ENCODE measurements around the gene CHAD. TPM values are rescaled to one million over a fixed set of nuclear protein-coding genes. Genes with fewer than 3 reads are reported as not detected.

The CHAD gene
- total and polyA plus RNA-seq, 4 donors = 0.55 to 13.6 (median 5.0) TPM

GRCh38 chr17:50482516-50482915 lies 13.8 kb upstream of the CHAD start:
- Histone ChIP-seq H3K4me1 (ENCODE audit: control insufficient read depth, insufficient read depth, low read length) (peaks cover 16% of the 10 kb centered on the region), H3K4me3 (ENCODE audit: low read depth, low read length) (no peak overlapping the region), H3K27ac (ENCODE audit: low read depth, low read length) (no peak overlapping the region), H3K36me3 (ENCODE audit: control insufficient read depth, insufficient read depth, low read length) (peaks cover 42% of the 10 kb centered on the region), H3K9me3 (ENCODE audit: control insufficient read depth, insufficient read depth, low read length) (no peaks in the 10 kb centered on the region), H3K27me3 (ENCODE audit: control insufficient read depth, insufficient read depth, low read length) (no peaks in the 10 kb centered on the region)
- DNase-seq (ENCODE audit: low read depth in 4 of 6, low spot score in 6 of 6) = peak in 5 of 6 donors; percentile 56 to 90 (median 68)
- WGBS (ENCODE audit: insufficient coverage) = 20% methylated on average over 2 of the region's 7 CpGs

GRCh38 chr17:50482110-50482509 lies 13.4 kb upstream of the CHAD start:
- H3K9me3 ChIP-seq (ENCODE audit: control insufficient read depth, insufficient read depth, low read length) = no peaks in the 10 kb centered on the region
- peaks cover 38% of the 10 kb centered on the region for H3K36me3 ChIP-seq (ENCODE audit: control insufficient read depth, insufficient read depth, low read length)
- 93% methylated on average over 21 of the region's 23 CpGs for WGBS (ENCODE audit: insufficient coverage)
- H3K27ac ChIP-seq (ENCODE audit: low read depth, low read length) = no peak overlapping the region
- H3K27me3 ChIP-seq (ENCODE audit: control insufficient read depth, insufficient read depth, low read length) = no peaks in the 10 kb centered on the region
- DNase-seq (ENCODE audit: low read depth in 4 of 6, low spot score in 6 of 6) = no peak
- peaks cover 16% of the 10 kb centered on the region for H3K4me1 ChIP-seq (ENCODE audit: control insufficient read depth, insufficient read depth, low read length)
- H3K4me3 ChIP-seq (ENCODE audit: low read depth, low read length) = no peak overlapping the region

GRCh38 chr17:50481648-50482047 lies 13.0 kb upstream of the CHAD start:
- Histone ChIP-seq H3K4me3 (ENCODE audit: low read depth, low read length) (no peak overlapping the region), H3K4me1 (ENCODE audit: control insufficient read depth, insufficient read depth, low read length) (peaks cover 16% of the 10 kb centered on the region), H3K27me3 (ENCODE audit: control insufficient read depth, insufficient read depth, low read length) (peaks cover 4% of the 10 kb centered on the region), H3K27ac (ENCODE audit: low read depth, low read length) (no peak overlapping the region), H3K36me3 (ENCODE audit: control insufficient read depth, insufficient read depth, low read length) (peaks cover 38% of the 10 kb centered on the region), H3K9me3 (ENCODE audit: control insufficient read depth, insufficient read depth, low read length) (no peaks in the 10 kb centered on the region)
- 80% methylated on average over 1 of the region's 4 CpGs for WGBS (ENCODE audit: insufficient coverage)
- no peak for DNase-seq (ENCODE audit: low read depth in 4 of 6, low spot score in 6 of 6)

GRCh38 chr17:50480854-50481490 lies 12.3 kb upstream of the CHAD start:
- Histone ChIP-seq H3K4me3 (ENCODE audit: low read depth, low read length) (no peak overlapping the region), H3K9me3 (ENCODE audit: control insufficient read depth, insufficient read depth, low read length) (no peaks in the 10 kb centered on the region), H3K27ac (ENCODE audit: low read depth, low read length) (no peak overlapping the region), H3K36me3 (ENCODE audit: control insufficient read depth, insufficient read depth, low read length) (peaks cover 38% of the 10 kb centered on the region), H3K4me1 (ENCODE audit: control insufficient read depth, insufficient read depth, low read length) (peaks cover 16% of the 10 kb centered on the region), H3K27me3 (ENCODE audit: control insufficient read depth, insufficient read depth, low read length) (peaks cover 9% of the 10 kb centered on the region)
- DNase-seq (ENCODE audit: low read depth in 4 of 6, low spot score in 6 of 6) = no peak
- no CpG with 5 or more reads among the region's 2 CpGs for WGBS (ENCODE audit: insufficient coverage)

- no peak overlapping the region for H3K27ac ChIP-seq (ENCODE audit: low read depth, low read length)
- H3K4me3 ChIP-seq (ENCODE audit: low read depth, low read length) = no peak overlapping the region
- DNase-seq (ENCODE audit: low read depth in 4 of 6, low spot score in 6 of 6) = no peak
- H3K27me3 ChIP-seq (ENCODE audit: control insufficient read depth, insufficient read depth, low read length) = peaks cover 9% of the 10 kb centered on the region
- no peaks in the 10 kb centered on the region for H3K9me3 ChIP-seq (ENCODE audit: control insufficient read depth, insufficient read depth, low read length)
- 96% methylated on average over 2 of the region's 7 CpGs for WGBS (ENCODE audit: insufficient coverage)
- peaks cover 16% of the 10 kb centered on the region for H3K4me1 ChIP-seq (ENCODE audit: control insufficient read depth, insufficient read depth, low read length)
- H3K36me3 ChIP-seq (ENCODE audit: control insufficient read depth, insufficient read depth, low read length) = peaks cover 34% of the 10 kb centered on the region
Measured at GRCh38 chr17:50480142-50480764, 11.6 kb upstream of the CHAD start.

GRCh38 chr17:50479522-50480141 lies 11.0 kb upstream of the CHAD start:
- H3K4me1 ChIP-seq (ENCODE audit: control insufficient read depth, insufficient read depth, low read length) = peaks cover 17% of the 10 kb centered on the region
- 47% methylated on average over 6 of the region's 19 CpGs for WGBS (ENCODE audit: insufficient coverage)

GRCh38 chr17:50478391-50479381 lies 10.0 kb upstream of the CHAD start, which contains the start of gene RSAD1:
RSAD1 (plus strand) TSS chr17:50478860; CDS start chr17:50478885, 25 bp downstream.
- no peaks in the 10 kb centered on the region for H3K9me3 ChIP-seq (ENCODE audit: control insufficient read depth, insufficient read depth, low read length)
- peak within 1 kb of the TSS; percentile 89 for H3K4me3 ChIP-seq (ENCODE audit: low read depth, low read length)
- WGBS (ENCODE audit: insufficient coverage) = 2% methylated on average over 73 of the region's 75 CpGs
- peaks cover 9% of the 10 kb centered on the region for H3K27me3 ChIP-seq (ENCODE audit: control insufficient read depth, insufficient read depth, low read length)
- DNase-seq (ENCODE audit: low read depth in 4 of 6, low spot score in 6 of 6) = peak; percentile 68 to 95 (median 76)
- peaks cover 25% of the 10 kb centered on the region for H3K36me3 ChIP-seq (ENCODE audit: control insufficient read depth, insufficient read depth, low read length)
- H3K4me1 ChIP-seq (ENCODE audit: control insufficient read depth, insufficient read depth, low read length) = peaks cover 23% of the 10 kb centered on the region
- peak within 1 kb of the TSS; percentile 84 for H3K27ac ChIP-seq (ENCODE audit: low read depth, low read length)

More at GRCh38 chr17:50479522-50480141, 11.0 kb upstream of the CHAD start:
- Histone ChIP-seq H3K36me3 (ENCODE audit: control insufficient read depth, insufficient read depth, low read length) (peaks cover 31% of the 10 kb centered on the region), H3K27me3 (ENCODE audit: control insufficient read depth, insufficient read depth, low read length) (peaks cover 9% of the 10 kb centered on the region), H3K27ac (ENCODE audit: low read depth, low read length) (peak overlapping the region; percentile 25), H3K9me3 (ENCODE audit: control insufficient read depth, insufficient read depth, low read length) (no peaks in the 10 kb centered on the region), H3K4me3 (ENCODE audit: low read depth, low read length) (peak overlapping the region; percentile 89)
- peak in 2 of 6 donors; percentile 81 to 89 for DNase-seq (ENCODE audit: low read depth in 4 of 6, low spot score in 6 of 6)

GRCh38 chr17:50477976-50478375 lies 9.3 kb upstream of the CHAD start:
- WGBS (ENCODE audit: insufficient coverage) = 95% methylated on average over 3 of the region's 7 CpGs
- peaks cover 23% of the 10 kb centered on the region for H3K4me1 ChIP-seq (ENCODE audit: control insufficient read depth, insufficient read depth, low read length)
- H3K9me3 ChIP-seq (ENCODE audit: control insufficient read depth, insufficient read depth, low read length) = no peaks in the 10 kb centered on the region
- H3K4me3 ChIP-seq (ENCODE audit: low read depth, low read length) = peak overlapping the region; percentile 89
- H3K27ac ChIP-seq (ENCODE audit: low read depth, low read length) = peak overlapping the region; percentile 81
- peaks cover 9% of the 10 kb centered on the region for H3K27me3 ChIP-seq (ENCODE audit: control insufficient read depth, insufficient read depth, low read length)
- peaks cover 18% of the 10 kb centered on the region for H3K36me3 ChIP-seq (ENCODE audit: control insufficient read depth, insufficient read depth, low read length)
- DNase-seq (ENCODE audit: low read depth in 4 of 6, low spot score in 6 of 6) = peak in 1 of 6 donors; percentile 18
